HUES6 (cell line): Measurements from ENCODE around the gene SLC6A12.

ENCODE experiments used
- H3K27ac ChIP-seq: 2 replicates; pipeline ENCODE4 v1.7.0; 2013; ENCODE audit warnings: low read depth, mild to moderate bottlenecking, low read length, inconsistent platforms
- H3K27me3 ChIP-seq: 2 replicates; pipeline ENCODE4 v1.6.1; 2013; ENCODE audit warnings: low read length; ENCODE audit not compliant: control insufficient read depth, insufficient read depth
- H3K36me3 ChIP-seq: 2 replicates; pipeline ENCODE4 v1.6.1; 2013; ENCODE audit warnings: low read length; ENCODE audit not compliant: control insufficient read depth, insufficient read depth
- H3K4me1 ChIP-seq: 2 replicates; pipeline ENCODE4 v1.6.1; 2013; ENCODE audit warnings: low read length; ENCODE audit not compliant: control insufficient read depth, insufficient read depth
- H3K4me3 ChIP-seq: 2 replicates; pipeline ENCODE4 v1.5.1; 2013; ENCODE audit warnings: low read depth, low read length
- H3K9ac ChIP-seq: one replicate; pipeline ENCODE4 v1.6.1; 2013; ENCODE audit warnings: mild to moderate bottlenecking, low read length
- H3K9me3 ChIP-seq: 2 replicates; pipeline ENCODE4 v1.6.1; 2013; ENCODE audit warnings: low read depth, low read length; ENCODE audit not compliant: control insufficient read depth, insufficient read depth

Gene SLC6A12

DNA sequence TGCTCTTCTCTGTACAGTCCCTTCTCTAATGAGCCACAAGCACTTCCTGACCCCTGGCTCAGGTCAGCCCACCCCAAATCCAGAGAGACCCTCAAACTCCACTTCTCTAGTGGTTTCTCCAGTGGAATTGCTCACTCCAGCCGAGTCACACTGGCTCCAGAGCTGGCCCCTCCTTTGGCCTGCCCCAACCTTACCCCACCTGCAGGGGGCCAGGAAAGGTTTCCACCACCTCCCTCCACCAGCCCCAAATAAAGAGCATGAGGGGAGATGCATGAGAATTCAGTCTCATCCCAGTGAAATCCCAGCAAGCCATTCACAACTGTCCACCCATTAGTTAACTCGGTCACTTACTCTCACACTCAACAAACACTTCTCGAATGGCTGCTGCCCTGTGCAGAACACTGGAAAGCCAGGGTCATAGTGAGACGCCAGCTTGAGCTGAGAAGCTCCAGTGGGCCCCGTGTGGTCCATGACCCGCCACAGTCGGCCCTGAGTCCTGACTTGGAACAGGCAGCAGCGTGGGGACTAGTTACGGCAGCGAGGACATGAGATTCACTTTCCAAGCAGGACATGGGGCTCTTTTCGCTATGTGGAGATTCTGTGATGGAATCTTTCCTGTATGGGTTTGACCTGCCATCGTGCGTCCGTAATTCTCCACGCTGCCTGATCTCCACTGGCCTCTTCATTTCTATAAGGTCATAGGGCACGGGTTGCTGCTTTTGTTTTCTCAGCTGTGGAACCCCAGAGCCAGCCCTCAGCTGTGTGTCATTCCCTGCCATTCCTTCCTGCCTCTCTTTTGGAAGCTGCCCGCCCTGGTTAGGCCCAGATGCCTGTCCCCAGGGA, 44.2 kb downstream of the SLC6A12 start:
- Histone ChIP-seq H3K36me3 (no peaks in the 10 kb centered on the region), H3K4me1 (peaks cover 42% of the 10 kb centered on the region), H3K27me3 (no peaks in the 10 kb centered on the region; the same call in 1 of the 2 replicates), H3K4me3 (no peak overlapping the region), H3K9ac (no peak overlapping the region), H3K9me3 (no peaks in the 10 kb centered on the region), H3K27ac (no peak overlapping the region)

- Histone ChIP-seq H3K9me3 (no peaks in the 10 kb centered on the region), H3K27me3 (no peaks in the 10 kb centered on the region; the same call in 1 of the 2 replicates), H3K4me3 (no peak overlapping the region), H3K4me1 (peaks cover 42% of the 10 kb centered on the region), H3K27ac (no peak overlapping the region), H3K36me3 (no peaks in the 10 kb centered on the region), H3K9ac (no peak overlapping the region)
These were observed 45.0 kb downstream of the SLC6A12 start for GRCh38 chr12:168763-169525.

DNA sequence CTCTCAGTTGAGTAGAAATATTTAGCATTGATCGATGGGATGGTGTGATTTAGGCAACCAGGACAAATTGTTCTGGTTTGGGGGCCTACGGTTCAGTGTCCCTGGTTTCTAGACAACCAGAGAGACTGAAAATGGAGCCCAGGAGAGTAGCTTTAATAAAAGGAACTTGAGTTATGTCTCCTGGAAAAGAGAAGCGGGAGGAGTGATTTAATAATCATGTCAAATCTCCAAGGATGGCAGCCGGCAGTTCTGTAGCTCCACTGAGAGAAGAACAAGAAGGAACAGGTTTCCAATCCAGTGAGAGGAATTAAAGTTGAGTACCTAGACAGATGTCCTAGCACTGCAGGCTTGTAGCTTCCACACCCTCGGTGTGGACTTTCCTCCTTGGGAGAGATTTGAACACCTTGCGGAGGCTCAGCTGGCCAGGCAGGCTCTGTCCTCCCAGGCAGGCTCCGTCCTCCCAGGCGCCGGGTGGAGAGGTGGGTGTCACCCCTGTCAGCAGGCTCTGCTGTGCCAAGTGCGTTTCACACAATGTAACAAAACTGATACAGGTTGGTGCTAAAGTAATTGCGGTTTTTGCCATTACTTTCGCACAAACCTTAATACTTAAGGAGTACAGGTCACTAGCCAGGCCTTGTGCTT, 45.9 kb downstream of the SLC6A12 start:
- Histone ChIP-seq H3K4me3 (no peak overlapping the region), H3K27me3 (no peaks in the 10 kb centered on the region; the same call in 1 of the 2 replicates), H3K27ac (no peak overlapping the region), H3K36me3 (no peaks in the 10 kb centered on the region), H3K9ac (no peak overlapping the region), H3K4me1 (peaks cover 42% of the 10 kb centered on the region), H3K9me3 (no peaks in the 10 kb centered on the region)

- H3K9ac ChIP-seq, result no peak overlapping the region
These were observed 47.4 kb downstream of the SLC6A12 start for GRCh38 chr12:166425-167075.

GRCh38 chr12:165862-166368, 48.0 kb downstream of the SLC6A12 start:
- H3K4me3 ChIP-seq, result no peak overlapping the region
- peaks cover 36% of the 10 kb centered on the region for H3K4me1 ChIP-seq
- H3K9ac ChIP-seq, result no peak overlapping the region
- no peaks in the 10 kb centered on the region for H3K36me3 ChIP-seq
- H3K27me3 ChIP-seq, result no peaks in the 10 kb centered on the region; the same call in 1 of the 2 replicates
- H3K27ac ChIP-seq, result no peak overlapping the region
- no peaks in the 10 kb centered on the region for H3K9me3 ChIP-seq

More at GRCh38 chr12:166425-167075, 47.4 kb downstream of the SLC6A12 start:
- Histone ChIP-seq H3K27ac (no peak overlapping the region), H3K27me3 (no peaks in the 10 kb centered on the region; the same call in 1 of the 2 replicates), H3K4me3 (no peak overlapping the region), H3K36me3 (no peaks in the 10 kb centered on the region), H3K9me3 (no peaks in the 10 kb centered on the region), H3K4me1 (peaks cover 41% of the 10 kb centered on the region)

- H3K27ac ChIP-seq, result no peak overlapping the region
- H3K9me3 ChIP-seq, result no peaks in the 10 kb centered on the region
- no peak overlapping the region for H3K4me3 ChIP-seq
- H3K27me3 ChIP-seq, result no peaks in the 10 kb centered on the region; the same call in 1 of the 2 replicates
- no peaks in the 10 kb centered on the region for H3K36me3 ChIP-seq
- peaks cover 19% of the 10 kb centered on the region for H3K4me1 ChIP-seq
- no peak overlapping the region for H3K9ac ChIP-seq
These were observed 49.8 kb downstream of the SLC6A12 start for GRCh38 chr12:164207-164606.

- peaks cover 12% of the 10 kb centered on the region for H3K4me1 ChIP-seq
- no peak overlapping the region for H3K4me3 ChIP-seq
- H3K9me3 ChIP-seq, result no peaks in the 10 kb centered on the region
- no peaks in the 10 kb centered on the region; the same call in 1 of the 2 replicates for H3K27me3 ChIP-seq
- no peak overlapping the region for H3K9ac ChIP-seq
- no peaks in the 10 kb centered on the region for H3K36me3 ChIP-seq
- no peak overlapping the region for H3K27ac ChIP-seq
These were observed 50.5 kb downstream of the SLC6A12 start for GRCh38 chr12:163406-163986.

DNA sequence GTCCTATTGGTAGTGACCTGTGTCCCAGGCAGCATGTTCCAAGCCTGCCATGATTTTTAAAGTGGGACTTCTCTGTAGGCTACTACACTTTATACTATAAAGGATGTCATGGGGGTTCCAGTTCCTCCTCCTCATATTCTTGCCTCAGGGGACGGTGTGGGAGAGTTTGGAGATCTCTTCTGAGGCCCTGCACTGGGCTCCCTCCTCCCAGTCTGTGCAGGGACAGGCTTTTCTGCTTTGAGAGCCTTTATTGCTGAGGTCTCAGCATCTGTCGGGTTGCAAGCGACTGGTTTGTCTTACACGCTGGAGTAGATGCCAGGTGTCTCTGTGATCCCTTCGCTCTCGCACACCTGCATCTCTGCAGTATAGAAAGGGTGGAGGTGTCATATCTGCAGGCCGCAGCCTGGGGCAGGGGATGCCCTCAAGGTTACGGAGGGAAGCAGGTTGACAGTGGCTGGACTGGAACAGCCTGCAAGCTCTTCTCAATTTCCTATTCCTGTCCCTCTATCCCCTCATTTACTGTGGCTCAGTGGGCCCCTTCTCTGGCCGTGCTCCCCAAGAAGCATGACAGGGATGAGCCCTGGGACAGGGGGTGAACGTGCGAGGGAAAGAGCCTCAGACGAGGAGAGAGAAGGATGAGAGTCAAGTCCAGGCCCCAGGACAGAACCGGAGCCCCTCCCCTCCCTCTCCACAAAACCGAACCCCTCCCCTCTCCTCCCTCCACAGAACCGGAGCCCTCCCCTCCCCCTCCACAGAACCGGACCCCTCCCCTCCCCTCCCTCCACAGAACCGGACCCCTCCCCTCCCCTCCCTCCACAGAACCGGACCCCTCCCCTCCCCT, 51.3 kb downstream of the SLC6A12 start:
- Histone ChIP-seq H3K36me3 (no peaks in the 10 kb centered on the region), H3K4me1 (peaks cover 6% of the 10 kb centered on the region; the same call in 1 of the 2 replicates), H3K9ac (no peak overlapping the region), H3K9me3 (no peaks in the 10 kb centered on the region), H3K27ac (no peak overlapping the region), H3K27me3 (no peaks in the 10 kb centered on the region; the same call in 1 of the 2 replicates), H3K4me3 (no peak overlapping the region)

GRCh38 chr12:161823-162222, 52.1 kb downstream of the SLC6A12 start:
- Histone ChIP-seq H3K4me1 (peaks cover 4% of the 10 kb centered on the region; the same call in 1 of the 2 replicates), H3K36me3 (no peaks in the 10 kb centered on the region), H3K9me3 (no peaks in the 10 kb centered on the region), H3K9ac (no peak overlapping the region), H3K27me3 (no peaks in the 10 kb centered on the region; the same call in 1 of the 2 replicates), H3K27ac (no peak overlapping the region), H3K4me3 (no peak overlapping the region)
